ENCODE data around the gene GLO1.

GRCh38 chr6:38736951-38737350 lies 34.0 kb upstream of the GLO1 start:
- TF ChIP-seq POLR2A (IDR thresholded peaks at IDR 0.05; ENCODE audit: low read depth, low read length): no peak
- TF ChIP-seq POLR2AphosphoS5 (IDR thresholded peaks at IDR 0.05; ENCODE audit: low read depth, low read length): no peak
- no peak for TF ChIP-seq TAF1 (IDR thresholded peaks at IDR 0.05; ENCODE audit: low read depth, low read length)
